PC-9 (cell line): ENCODE measurements around the gene ESYT1. TPM values are rescaled to one million over a fixed set of nuclear protein-coding genes. Genes with fewer than 3 reads are reported as not detected.

Source experiments
- BruUV-seq: library from RNA; stranded (reverse); fragments of 400-500 nt; replicated peaks from 2 replicates; lab custom pipeline; 2021; lab: Mats Ljungman, UMichigan
- CTCF ChIA-PET: fragments of 300-600 bp; sonication (Branson Sonifier 250); formaldehyde crosslinking; loops from one replicate; lab custom pipeline; 2022; ENCODE audit warnings: antibody characterized with exemption; lab: Charles Lee
- POLR2A ChIA-PET: fragments of 300-600 bp; sonication (Branson Sonifier 250); formaldehyde crosslinking; loops from one replicate; lab custom pipeline; 2022; ENCODE audit warnings: antibody characterized with exemption; ENCODE audit not compliant: unreplicated experiment; lab: Charles Lee
- DNase-seq, 2 experiments: peaks; one replicate each; pipeline versions ENCODE4 v3.0.0 to v3.0.0-alpha.2; 2015 to 2022; ENCODE audit warnings: mixed read lengths in 1 of 2
- H2AFZ ChIP-seq: fragments of 200-600 bp; sonication (generic); 2 replicates; pipeline ENCODE4 v1.8.1; 2017; ENCODE audit warnings: antibody characterized with exemption
- H3F3A ChIP-seq: fragments of 200-600 bp; sonication (generic); 2 replicates; pipeline ENCODE4 v1.8.1; 2017; ENCODE audit warnings: antibody characterized with exemption, mild to moderate bottlenecking, low read depth; ENCODE audit not compliant: insufficient read depth
- H3K27ac ChIP-seq: fragments of 200-600 bp; sonication (generic); 2 replicates; pipeline ENCODE4 v1.6.1; 2016; ENCODE audit warnings: mixed run types
- H3K27me3 ChIP-seq: fragments of 200-600 bp; sonication (generic); 2 replicates; pipeline ENCODE4 v1.6.1; 2016; ENCODE audit warnings: low read depth, mixed run types; ENCODE audit not compliant: insufficient read depth
- H3K36me3 ChIP-seq: fragments of 200-600 bp; sonication (generic); 2 replicates; pipeline ENCODE4 v1.6.1; 2016; ENCODE audit warnings: low read depth, mixed run types
- H3K4me1 ChIP-seq: fragments of 200-600 bp; sonication (generic); replicated peaks from 2 replicates; pipeline ENCODE4 v1.6.1; 2016; ENCODE audit warnings: mixed run types; ENCODE audit not compliant: insufficient read depth
- H3K4me2 ChIP-seq: fragments of 200-600 bp; sonication (generic); 2 replicates; pipeline ENCODE4 v1.6.1; 2017; ENCODE audit warnings: mixed run types
- H3K4me3 ChIP-seq: fragments of 200-600 bp; sonication (generic); 2 replicates; pipeline ENCODE4 v1.6.1; 2016; ENCODE audit warnings: mixed run types
- H3K79me2 ChIP-seq: fragments of 200-600 bp; sonication (generic); 2 replicates; pipeline ENCODE4 v1.6.1; 2017; ENCODE audit warnings: low read depth, mixed run types
- H3K9me2 ChIP-seq: fragments of 200-600 bp; sonication (generic); 2 replicates; pipeline ENCODE4 v1.8.1; 2017; ENCODE audit warnings: mild to moderate bottlenecking; ENCODE audit not compliant: insufficient read depth
- H3K9me3 ChIP-seq: fragments of 200-600 bp; sonication (generic); 2 replicates; pipeline ENCODE4 v1.8.1; 2016; ENCODE audit warnings: low read depth; ENCODE audit not compliant: insufficient read depth
- H4K20me1 ChIP-seq: fragments of 200-600 bp; sonication (generic); 2 replicates; pipeline ENCODE4 v1.8.1; 2017; ENCODE audit not compliant: insufficient read depth
- EZH2 ChIP-seq: fragments of 200-600 bp; sonication (generic); IDR thresholded peaks from 2 replicates; pipeline ENCODE4 v1.8.0; 2017; ENCODE audit warnings: antibody characterized with exemption, low read depth
- intact Hi-C: fragments of 100-400 bp; cut with micrococcal nuclease; formaldehyde crosslinking; loops from one replicate; pipeline ENCODE4 v1.10.0; 2022; ENCODE audit not compliant: unreplicated experiment
- total RNA-seq: library from RNA; stranded (reverse); gene quantifications from 2 replicates; pipeline ENCODE4 v1.2.3, GENCODE V29; 2021
- TF ChIP-seq, protein P1 (sequence below): fragments of 200-600 bp; sonication (generic); conservative IDR thresholded peaks from 2 replicates; pipeline ENCODE4 v1.6.1; 2017; ENCODE audit warnings: mixed run types, antibody characterized with exemption, mild to moderate bottlenecking, moderate library complexity

The ESYT1 gene
- total RNA-seq, 1 experiment from 2014 or later = 46.1 TPM

DNA sequence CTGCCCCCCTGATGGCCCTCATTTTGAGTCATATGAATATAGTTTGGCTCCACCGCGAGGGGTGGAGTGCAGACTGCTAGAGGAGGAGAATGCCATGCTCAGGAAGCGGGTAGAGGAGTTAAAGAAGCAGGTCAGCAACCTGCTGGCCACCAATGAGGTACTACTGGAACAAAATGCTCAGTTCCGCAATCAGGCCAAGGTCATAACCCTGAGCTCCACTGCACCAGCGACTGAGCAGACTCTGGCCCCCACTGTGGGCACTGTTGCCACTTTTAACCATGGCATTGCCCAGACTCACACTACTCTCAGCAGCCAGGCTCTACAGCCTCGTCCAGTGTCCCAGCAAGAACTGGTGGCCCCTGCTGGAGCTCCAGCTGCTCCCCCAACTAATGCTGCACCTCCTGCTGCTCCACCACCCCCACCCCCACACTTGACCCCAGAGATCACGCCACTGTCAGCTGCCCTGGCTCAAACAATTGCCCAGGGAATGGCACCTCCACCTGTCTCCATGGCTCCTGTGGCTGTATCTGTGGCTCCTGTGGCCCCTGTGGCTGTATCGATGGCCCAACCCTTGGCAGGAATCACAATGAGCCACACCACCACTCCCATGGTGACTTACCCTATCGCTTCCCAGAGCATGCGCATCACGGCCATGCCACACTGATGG lies 6.7 kb upstream of the ESYT1 start:
- Histone ChIP-seq H3K4me3 (no peak overlapping the region), H3F3A (peaks cover 30% of the 10 kb centered on the region), H3K4me1 (peaks cover 20% of the 10 kb centered on the region), H2AFZ (no peak overlapping the region), H3K79me2 (peaks cover 19% of the 10 kb centered on the region), H3K27ac (no peak overlapping the region), H3K36me3 (peaks cover 6% of the 10 kb centered on the region; the same call in 1 of the 2 replicates), H3K9me3 (no peaks in the 10 kb centered on the region), H3K9me2 (no peaks in the 10 kb centered on the region), H3K4me2 (no peak overlapping the region), H3K27me3 (no peaks in the 10 kb centered on the region), H4K20me1 (no peaks in the 10 kb centered on the region)
- TF ChIP-seq EZH2 = no peak
- peak in 1 of 2 experiments; percentile 0 for DNase-seq
- intact Hi-C loops = no loop called here
- no TSS peak for BruUV-seq
- ChIA-PET CTCF (no interaction called here), POLR2A (no interaction called here)

DNA sequence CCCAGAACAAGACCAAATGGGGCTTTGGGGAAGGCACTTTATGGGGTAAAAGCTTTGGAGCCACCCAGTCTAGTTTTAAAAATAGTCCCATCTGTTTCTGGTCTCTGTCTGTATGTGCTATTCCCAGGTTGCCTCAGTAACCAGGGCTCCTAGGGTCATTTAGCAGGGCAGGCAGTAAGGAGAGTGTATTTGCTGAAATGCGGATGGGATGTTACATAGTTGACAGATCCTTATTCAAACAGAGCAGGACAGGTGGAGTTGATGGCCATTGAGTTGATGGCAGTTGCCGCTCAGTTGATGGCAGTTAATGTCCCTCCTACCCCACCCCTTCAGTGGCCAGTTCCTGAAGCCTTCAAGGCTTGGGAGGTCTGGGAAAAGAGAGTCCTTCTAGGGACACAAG lies 5.4 kb upstream of the ESYT1 start:
- Histone ChIP-seq H2AFZ (no peak overlapping the region), H4K20me1 (no peaks in the 10 kb centered on the region), H3K9me3 (no peaks in the 10 kb centered on the region), H3K27ac (no peak overlapping the region), H3K27me3 (no peaks in the 10 kb centered on the region), H3K36me3 (no peaks in the 10 kb centered on the region), H3F3A (peaks cover 31% of the 10 kb centered on the region), H3K4me2 (no peak overlapping the region), H3K4me1 (peaks cover 33% of the 10 kb centered on the region), H3K79me2 (peaks cover 8% of the 10 kb centered on the region; the same call in 1 of the 2 replicates), H3K4me3 (no peak overlapping the region), H3K9me2 (no peaks in the 10 kb centered on the region)
- DNase-seq = peak in 1 of 2 experiments; percentile 21
- POLR2A ChIA-PET = no interaction called here
- CTCF ChIA-PET = interaction anchor here (0.6 kb wide), 2 partner anchors 34 to 66 kb away, joined by 3 to 5 read pairs; no protein-coding TSS in a partner anchor
- BruUV-seq = no TSS peak
- no peak for TF ChIP-seq EZH2
- TF ChIP-seq, protein P1, sequence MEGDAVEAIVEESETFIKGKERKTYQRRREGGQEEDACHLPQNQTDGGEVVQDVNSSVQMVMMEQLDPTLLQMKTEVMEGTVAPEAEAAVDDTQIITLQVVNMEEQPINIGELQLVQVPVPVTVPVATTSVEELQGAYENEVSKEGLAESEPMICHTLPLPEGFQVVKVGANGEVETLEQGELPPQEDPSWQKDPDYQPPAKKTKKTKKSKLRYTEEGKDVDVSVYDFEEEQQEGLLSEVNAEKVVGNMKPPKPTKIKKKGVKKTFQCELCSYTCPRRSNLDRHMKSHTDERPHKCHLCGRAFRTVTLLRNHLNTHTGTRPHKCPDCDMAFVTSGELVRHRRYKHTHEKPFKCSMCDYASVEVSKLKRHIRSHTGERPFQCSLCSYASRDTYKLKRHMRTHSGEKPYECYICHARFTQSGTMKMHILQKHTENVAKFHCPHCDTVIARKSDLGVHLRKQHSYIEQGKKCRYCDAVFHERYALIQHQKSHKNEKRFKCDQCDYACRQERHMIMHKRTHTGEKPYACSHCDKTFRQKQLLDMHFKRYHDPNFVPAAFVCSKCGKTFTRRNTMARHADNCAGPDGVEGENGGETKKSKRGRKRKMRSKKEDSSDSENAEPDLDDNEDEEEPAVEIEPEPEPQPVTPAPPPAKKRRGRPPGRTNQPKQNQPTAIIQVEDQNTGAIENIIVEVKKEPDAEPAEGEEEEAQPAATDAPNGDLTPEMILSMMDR = no peak
- intact Hi-C loops = no loop called here

DNA sequence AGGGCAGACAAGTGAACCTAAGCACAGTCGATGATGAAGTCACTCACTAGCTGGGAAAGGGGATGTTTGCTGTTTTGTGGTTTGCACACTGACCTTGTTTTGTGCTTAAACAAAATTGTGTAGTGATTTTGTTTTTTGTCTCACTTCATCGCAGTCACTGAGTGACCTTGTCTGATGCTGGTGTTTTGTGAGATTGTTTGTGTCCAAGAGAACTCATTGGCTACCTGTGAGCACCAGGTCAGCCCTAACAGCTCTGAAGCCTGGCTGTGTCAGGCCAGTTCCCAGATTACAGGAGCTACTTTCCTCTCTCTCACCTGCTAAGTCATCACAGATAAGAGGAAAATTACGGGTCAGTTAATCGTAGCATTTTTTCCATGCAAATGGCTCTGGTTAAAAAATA lies 3.9 kb upstream of the ESYT1 start:
- no TSS peak for BruUV-seq
- Histone ChIP-seq H3K36me3 (no peaks in the 10 kb centered on the region), H3K4me1 (peaks cover 28% of the 10 kb centered on the region), H4K20me1 (no peaks in the 10 kb centered on the region), H3K27me3 (no peaks in the 10 kb centered on the region), H3K9me2 (no peaks in the 10 kb centered on the region), H3K4me3 (no peak overlapping the region), H3K79me2 (peaks cover 1% of the 10 kb centered on the region; the same call in 1 of the 2 replicates), H3F3A (peaks cover 22% of the 10 kb centered on the region), H3K4me2 (no peak overlapping the region), H3K9me3 (no peaks in the 10 kb centered on the region), H3K27ac (no peak overlapping the region), H2AFZ (no peak overlapping the region)
- ChIA-PET CTCF (no interaction called here), POLR2A (no interaction called here)
- intact Hi-C loops = no loop called here
- no peak for TF ChIP-seq EZH2
- TF ChIP-seq, protein P1 = no peak
- peak in 1 of 2 experiments; percentile 30 for DNase-seq
